GM15510 (cell line): Measurements from ENCODE around the gene PLPP3.

Source experiments
- POLR2A ChIP-seq: IDR thresholded peaks from 3 replicates; pipeline ENCODE4 v1.6.1; 2011; ENCODE audit warnings: borderline replicate concordance; ENCODE audit not compliant: insufficient read length; ENCODE audit errors: extremely low read depth

PLPP3 gene

GRCh38 chr1:56505792-56506743, 73.3 kb downstream of the PLPP3 start:
- TF ChIP-seq POLR2A = no peak

DNA sequence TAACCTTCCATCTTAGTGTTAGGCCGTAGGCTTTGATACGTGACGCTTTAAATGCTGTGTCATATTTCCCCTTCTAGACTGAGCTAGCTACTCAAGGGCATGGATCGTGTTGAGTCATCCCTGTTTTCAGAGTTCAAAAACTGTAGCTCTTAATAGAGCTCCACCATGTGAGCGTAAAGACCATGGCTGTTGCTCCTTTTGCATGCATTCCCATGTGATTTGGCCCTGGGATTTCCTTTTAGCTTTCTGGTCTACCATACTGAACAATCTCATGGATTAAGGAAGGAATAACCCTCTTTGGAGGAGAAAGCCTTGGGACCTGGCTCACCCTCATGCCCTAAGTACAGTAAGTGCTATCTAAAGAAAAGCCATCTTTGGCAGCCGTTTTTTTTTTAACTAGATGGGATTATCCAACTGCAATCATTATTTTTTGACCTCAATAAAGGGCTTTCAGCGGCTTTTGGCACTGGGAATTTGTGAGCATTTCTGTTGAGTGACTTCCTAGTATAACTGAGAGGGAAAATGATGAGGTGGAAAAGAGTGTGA, 76.6 kb downstream of the PLPP3 start:
- no peak for TF ChIP-seq POLR2A

- no peak for TF ChIP-seq POLR2A
Measured at GRCh38 chr1:56501888-56502287, 77.5 kb downstream of the PLPP3 start.

DNA sequence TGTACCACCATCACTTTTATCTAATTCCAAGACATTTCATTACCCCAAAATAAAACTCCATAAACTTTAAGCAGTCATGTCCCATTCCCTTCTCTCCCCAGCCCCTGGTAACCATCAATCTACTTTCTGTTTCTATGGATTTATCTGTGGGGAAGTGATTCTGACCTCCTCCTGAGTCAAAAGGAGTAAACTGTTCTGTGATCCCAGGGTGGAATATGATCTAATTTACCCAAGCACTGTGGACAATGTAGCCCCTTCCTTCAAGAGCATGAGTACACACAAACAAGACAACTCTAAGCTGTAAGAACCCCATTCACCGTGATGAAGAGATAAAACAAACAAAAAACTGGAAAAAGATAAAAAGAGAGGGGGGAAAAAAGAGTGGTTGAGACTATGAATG, 77.9 kb downstream of the PLPP3 start:
- TF ChIP-seq POLR2A = no peak

DNA sequence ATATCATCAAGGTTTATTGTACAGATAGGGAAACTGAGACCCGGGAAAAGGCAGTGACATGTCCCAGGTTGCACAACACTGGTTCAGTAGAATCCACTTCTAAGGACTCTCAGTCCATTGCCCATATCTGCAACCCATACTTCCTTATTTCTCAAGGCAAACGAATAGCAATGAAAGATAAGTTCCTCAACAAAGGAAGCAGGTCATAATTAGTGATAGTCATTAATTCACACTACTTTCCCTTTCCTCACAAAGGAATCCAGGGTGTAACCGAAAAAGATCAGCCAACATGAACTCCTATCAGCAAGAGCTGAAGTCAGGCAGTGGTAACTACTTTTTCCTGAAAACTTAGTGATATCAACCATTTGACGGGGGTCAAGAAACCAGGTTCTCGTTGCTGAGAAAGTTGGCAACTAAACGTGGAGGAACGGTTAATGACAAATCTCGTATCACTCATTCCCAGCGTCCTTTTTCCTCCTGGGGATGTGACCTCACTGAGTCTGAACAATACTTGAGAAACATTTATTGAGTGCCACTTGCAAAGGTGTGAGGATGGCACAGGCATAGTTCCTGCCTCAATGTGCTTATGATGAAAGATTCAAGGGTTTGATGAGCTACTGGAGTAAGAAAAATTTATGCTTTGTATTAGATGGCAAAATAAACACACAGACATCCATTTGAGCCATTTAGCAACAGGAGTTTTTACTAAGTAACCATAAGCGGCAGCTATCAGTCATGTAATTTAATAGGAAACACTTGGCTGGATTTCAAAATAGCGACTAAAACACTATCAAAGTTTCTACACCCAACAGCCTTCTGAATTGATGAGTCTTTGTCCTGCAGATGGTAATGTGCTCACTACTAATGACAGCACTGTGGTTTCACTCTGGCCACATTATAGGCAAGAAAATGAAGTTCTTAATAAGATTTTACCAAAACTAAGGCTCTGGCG, 82.3 kb downstream of the PLPP3 start:
- no peak for TF ChIP-seq POLR2A

DNA sequence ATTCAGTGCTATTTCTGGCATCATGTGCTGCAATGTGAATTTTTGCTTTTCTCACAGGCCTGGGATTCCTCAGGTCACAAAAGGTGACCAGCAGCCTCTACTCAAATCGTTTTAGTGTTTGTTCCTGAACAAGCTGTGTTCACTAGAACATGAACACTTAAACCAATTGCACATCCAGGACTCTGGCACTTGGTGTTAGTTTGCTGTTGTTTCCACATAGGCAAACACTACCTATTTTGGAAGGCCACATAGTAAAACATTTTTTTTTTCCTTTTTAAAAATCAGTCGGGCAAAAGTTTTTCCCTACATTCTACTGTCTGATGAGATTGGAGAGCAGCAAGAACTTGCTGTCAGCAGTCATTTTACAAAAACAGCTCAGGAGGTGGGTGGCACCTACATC, 83.2 kb downstream of the PLPP3 start:
- TF ChIP-seq POLR2A = no peak

DNA sequence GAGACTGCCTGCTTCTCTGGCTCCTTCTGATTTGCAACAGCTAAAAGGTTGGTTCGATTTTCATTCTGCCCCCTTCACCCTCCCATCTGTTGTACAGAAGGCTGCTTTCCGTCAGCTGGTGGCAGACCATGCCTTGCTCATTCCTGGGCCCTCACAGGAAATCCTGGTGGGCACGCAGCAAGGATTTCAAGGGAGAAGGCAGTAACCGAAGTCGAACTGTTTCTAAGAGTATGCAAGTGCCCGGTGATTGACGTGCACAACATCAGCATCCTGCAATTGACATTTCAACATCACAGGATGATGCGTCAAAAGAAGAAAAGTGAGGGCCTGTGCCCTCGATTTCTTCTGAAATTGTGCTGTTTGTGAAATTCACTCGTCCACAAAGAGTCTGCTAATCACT, 83.8 kb downstream of the PLPP3 start:
- TF ChIP-seq POLR2A = no peak

GRCh38 chr1:56494306-56494705, 85.1 kb downstream of the PLPP3 start:
- no peak for TF ChIP-seq POLR2A

GRCh38 chr1:56493826-56494225, 85.5 kb downstream of the PLPP3 start:
- TF ChIP-seq POLR2A = no peak

GRCh38 chr1:56491441-56491840, 87.9 kb downstream of the PLPP3 start:
- TF ChIP-seq POLR2A = no peak

DNA sequence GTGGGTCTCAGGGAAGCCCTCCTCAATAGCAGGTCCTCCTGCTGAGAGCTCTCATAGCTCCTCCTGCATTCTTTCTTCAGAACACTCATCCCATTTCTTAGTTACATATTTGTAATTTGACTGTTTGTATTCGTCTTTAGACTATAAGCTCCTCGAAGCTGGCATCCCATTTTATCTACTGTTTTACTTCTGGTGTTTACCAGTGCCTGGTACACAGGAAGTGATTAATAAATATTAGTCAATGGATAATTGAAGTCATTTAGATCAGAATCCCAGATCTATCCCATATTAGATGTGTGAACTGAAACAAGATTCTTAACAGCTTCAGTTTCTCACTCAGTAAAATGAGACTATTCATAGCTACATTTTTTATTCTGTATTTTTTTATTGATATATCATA, 88.7 kb downstream of the PLPP3 start:
- TF ChIP-seq POLR2A = no peak

- TF ChIP-seq POLR2A = no peak
Measured at GRCh38 chr1:56489695-56490094, 89.7 kb downstream of the PLPP3 start.

- TF ChIP-seq POLR2A = no peak
Measured at GRCh38 chr1:56484695-56485094, 94.7 kb downstream of the PLPP3 start.

DNA sequence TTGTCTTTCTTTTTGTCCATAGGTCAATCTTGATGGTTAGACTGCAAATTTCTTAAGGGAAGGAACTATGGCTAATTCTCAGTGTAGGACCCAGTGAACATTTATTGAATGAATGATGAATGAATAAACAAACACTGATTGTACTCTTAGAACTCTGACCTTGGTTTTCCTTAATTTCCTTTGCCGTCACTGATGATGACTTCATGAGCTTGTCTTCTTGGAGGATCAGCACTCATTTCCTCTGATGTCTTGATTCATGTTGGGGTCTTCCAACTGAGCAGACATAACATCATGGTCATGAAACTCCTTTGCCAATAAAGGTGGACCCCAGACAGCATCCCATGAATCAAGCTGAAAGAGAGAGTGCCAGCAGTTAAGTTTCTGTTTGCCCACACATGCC, 96.3 kb downstream of the PLPP3 start:
- TF ChIP-seq POLR2A = no peak

DNA sequence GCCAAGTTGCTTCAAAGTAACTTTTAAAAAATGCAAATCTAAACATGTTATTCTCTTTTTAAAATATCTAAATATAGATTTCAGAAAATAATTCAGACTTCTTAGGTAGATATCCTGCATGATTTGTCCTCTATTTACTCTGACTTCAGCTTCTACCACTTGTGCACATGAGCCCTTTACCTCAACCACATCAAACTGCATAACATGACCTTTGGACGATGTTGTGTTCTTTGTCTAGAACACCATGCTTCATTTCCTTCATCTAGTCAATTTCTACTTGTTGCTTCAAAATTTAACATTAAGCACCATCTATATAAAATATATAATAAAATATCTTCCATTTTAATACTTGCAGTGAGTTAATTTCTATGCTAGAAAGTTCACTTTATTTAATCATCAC, 96.9 kb downstream of the PLPP3 start:
- TF ChIP-seq POLR2A = no peak
